GDM1 (cell line): ENCODE data around the gene APOBEC3G.

Experiments
- DNase-seq: peaks from one replicate; lab custom pipeline; 2025; lab: John Stamatoyannopoulos, UW

APOBEC3G gene

DNA sequence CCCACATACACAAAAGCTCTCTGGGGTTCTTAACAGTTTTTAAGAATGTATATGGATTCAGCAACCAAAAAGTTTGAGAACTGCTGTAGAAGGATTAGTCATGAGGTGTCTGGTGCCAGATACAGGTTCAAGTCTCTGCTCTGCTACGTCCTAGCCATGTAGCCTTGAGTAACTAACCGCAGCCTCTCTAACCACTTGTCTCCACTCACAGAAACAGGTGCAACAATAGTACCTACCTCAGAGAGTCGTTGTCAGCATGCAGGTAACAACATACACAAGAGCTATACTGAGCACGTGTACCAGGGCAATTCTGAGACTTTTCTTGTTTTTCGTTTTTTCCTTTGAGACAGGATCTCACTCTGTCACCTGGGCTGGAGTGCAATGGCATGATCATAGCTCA is 48.5 kb downstream of the APOBEC3G start:
- DNase-seq, result no peak

GRCh38 chr22:39128508-39128907 is 51.4 kb downstream of the APOBEC3G start:
- DNase-seq, result no peak

- no peak for DNase-seq
Observed at GRCh38 chr22:39129081-39129480, 52.0 kb downstream of the APOBEC3G start.

DNA sequence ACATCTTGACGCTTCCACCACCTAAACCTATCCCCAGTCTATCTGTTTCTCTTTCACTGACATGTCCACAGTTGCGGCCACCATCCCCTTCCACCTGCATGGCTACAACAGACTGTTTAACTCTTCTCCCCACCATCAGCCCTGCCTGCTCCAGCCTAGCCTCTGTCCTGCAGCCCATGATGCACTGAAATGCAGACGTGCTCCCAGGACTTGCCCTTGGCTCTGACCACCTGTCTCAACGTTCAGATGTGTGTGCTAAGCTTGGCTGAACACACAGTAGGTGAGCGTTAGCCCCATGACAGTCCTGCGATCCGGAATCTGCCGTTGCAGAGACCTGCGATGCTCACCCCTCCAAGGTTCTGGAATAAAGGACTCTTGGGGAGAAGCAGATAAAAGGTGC is 52.7 kb downstream of the APOBEC3G start:
- DNase-seq, result no peak

DNA sequence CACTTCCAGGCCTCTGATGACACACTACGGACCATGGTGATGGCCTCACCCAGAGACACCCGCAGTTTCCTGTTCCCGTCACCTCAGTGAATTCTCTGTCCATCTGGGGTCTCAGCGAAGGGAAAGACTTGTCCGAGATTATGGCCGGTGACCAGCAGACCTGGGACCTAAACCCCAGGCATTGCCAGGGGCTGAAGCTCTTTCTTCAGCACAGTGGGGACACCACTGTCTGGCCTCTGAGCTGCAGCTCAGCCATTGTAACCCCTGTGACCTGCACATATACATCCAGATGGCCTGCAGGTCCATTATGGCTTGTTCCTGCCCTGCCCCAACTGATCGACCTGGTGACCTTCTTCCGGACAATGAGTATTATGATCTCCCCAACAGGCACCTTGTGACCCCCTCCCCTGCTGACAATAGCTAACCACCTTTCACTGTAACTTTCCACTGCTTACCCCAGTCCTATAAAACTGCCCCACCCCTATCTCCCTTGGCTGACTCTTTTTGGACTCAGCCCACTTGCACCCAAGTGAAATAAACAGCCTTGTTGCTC is 53.2 kb downstream of the APOBEC3G start:
- no peak for DNase-seq

DNA sequence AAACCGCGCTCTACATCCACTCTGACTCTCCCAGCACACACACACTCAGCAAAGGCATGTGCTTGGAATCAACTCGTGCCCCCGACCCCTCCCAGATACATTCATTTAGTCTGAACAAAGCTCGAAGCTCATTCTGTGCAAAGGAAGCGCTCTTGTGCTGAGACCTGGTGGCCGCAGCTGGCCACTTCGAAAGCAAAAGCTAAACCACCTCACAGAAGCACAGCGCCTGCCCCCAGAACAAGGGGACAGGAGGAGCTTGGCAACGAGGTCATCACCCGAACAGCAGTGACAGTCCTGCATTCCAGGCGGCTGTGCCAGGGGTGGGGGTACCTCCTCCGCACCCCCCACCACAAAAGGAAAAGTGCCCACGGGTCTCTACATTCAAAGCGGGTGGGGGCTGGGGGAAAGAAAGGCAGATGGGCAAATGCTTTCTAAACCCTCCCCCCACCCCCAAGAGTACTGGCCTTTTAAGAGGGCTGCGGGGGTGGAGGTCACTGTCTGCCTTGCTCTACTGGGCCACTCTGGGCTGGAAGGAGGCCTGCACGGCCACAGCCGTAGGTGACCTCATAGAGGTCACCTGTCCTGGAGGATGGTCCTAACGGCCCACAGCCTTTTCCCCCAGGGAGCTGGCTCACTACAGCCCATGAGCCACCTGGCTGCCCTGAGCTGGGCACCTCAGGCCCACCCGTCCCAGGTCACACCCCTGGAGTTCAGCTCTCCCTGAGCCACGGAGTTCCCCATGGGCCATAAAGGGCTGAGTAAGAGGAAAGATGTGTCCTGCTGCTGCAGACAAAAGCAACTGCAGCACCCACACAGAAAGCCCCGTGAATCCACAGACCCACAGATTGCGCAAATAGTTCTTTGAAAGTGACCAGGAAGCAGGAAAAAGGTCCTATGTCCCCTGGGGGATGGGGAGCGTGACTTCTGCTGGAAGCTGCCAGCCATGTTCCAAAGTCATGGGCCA is 54.1 kb downstream of the APOBEC3G start:
- no peak for DNase-seq

- DNase-seq, result no peak
Observed at GRCh38 chr22:39132281-39132680, 55.2 kb downstream of the APOBEC3G start.

- no peak for DNase-seq
Observed at GRCh38 chr22:39132871-39133524, 55.9 kb downstream of the APOBEC3G start.

GRCh38 chr22:39133871-39134270 is 56.8 kb downstream of the APOBEC3G start:
- no peak for DNase-seq

- DNase-seq, result no peak
Observed at GRCh38 chr22:39134366-39135091, 57.5 kb downstream of the APOBEC3G start.

- DNase-seq, result no peak
Observed at GRCh38 chr22:39135092-39135896, 58.2 kb downstream of the APOBEC3G start.

- no peak for DNase-seq
Observed at GRCh38 chr22:39136317-39136716, 59.2 kb downstream of the APOBEC3G start.
